CD4-positive, alpha-beta T cell treated with Interleukin-12 subunit alpha and Interleukin-12 subunit beta, for 1 hour (primary cell): ENCODE measurements around the gene C1orf116.

Source experiments
- DNase-seq: peaks from one replicate; pipeline ENCODE4 v3.0.0-alpha.2; 2020

C1orf116 gene

GRCh38 chr1:207018707-207019106 lies 13.8 kb downstream of the C1orf116 start:
- DNase-seq, result no peak

- no peak for DNase-seq
Observed at GRCh38 chr1:207017615-207018559, 14.7 kb downstream of the C1orf116 start.

GRCh38 chr1:207015791-207016190 lies 16.8 kb downstream of the C1orf116 start:
- no peak for DNase-seq

- DNase-seq, result no peak
Observed at GRCh38 chr1:207014728-207015127, 17.8 kb downstream of the C1orf116 start.

- DNase-seq, result no peak
Observed at GRCh38 chr1:207013321-207014085, 19.1 kb downstream of the C1orf116 start.

GRCh38 chr1:207010726-207011125 lies 21.8 kb downstream of the C1orf116 start:
- no peak for DNase-seq

- DNase-seq, result no peak
Observed at GRCh38 chr1:207009945-207010344, 22.6 kb downstream of the C1orf116 start.

- DNase-seq, result no peak
Observed at GRCh38 chr1:207009182-207009850, 23.2 kb downstream of the C1orf116 start.

GRCh38 chr1:207007352-207008033 lies 25.1 kb downstream of the C1orf116 start:
- DNase-seq, result no peak

- DNase-seq, result no peak
Observed at GRCh38 chr1:207006914-207007313, 25.6 kb downstream of the C1orf116 start.

- no peak for DNase-seq
Observed at GRCh38 chr1:207006083-207006482, 26.5 kb downstream of the C1orf116 start.

GRCh38 chr1:207004931-207005830 lies 27.4 kb downstream of the C1orf116 start:
- DNase-seq, result peak; percentile 39

- DNase-seq, result no peak
Observed at GRCh38 chr1:207003210-207003609, 29.3 kb downstream of the C1orf116 start.

GRCh38 chr1:207002724-207003146 lies 29.8 kb downstream of the C1orf116 start:
- DNase-seq, result no peak

- DNase-seq, result no peak
Observed at GRCh38 chr1:207001492-207002245, 30.9 kb downstream of the C1orf116 start.

- no peak for DNase-seq
Observed at GRCh38 chr1:207000651-207001291, 31.8 kb downstream of the C1orf116 start.

- DNase-seq, result no peak
Observed at GRCh38 chr1:206998816-206999215, 33.7 kb downstream of the C1orf116 start.

- no peak for DNase-seq
Observed at GRCh38 chr1:206992790-206993189, 39.8 kb downstream of the C1orf116 start.

GRCh38 chr1:206987873-206988272 lies 44.7 kb downstream of the C1orf116 start:
- no peak for DNase-seq

GRCh38 chr1:206986885-206987284 lies 45.7 kb downstream of the C1orf116 start:
- DNase-seq, result no peak
